Thymus (tissue), 14 donors: Measurements from ENCODE around the gene GPR42. TPM values are rescaled to one million over a fixed set of nuclear protein-coding genes. Genes with fewer than 3 reads are reported as not detected.
A peak's percentile ranks its signal among the peaks of the same experiment; 100 is the strongest.

Experiments
- DNase-seq, 9 donors: peaks; one replicate each; pipeline ENCODE4 v3.0.0-alpha.2; 2013; ENCODE audit warnings: low spot score in 9 of 9, low read depth in 6 of 9, missing footprints in 1 of 9
- H3K27ac ChIP-seq, 2 donors: one replicate each; pipeline ENCODE4 v1.5.1; 2013; ENCODE audit warnings: control low read depth in 1 of 2, low read depth in 1 of 2, low read length in 1 of 2, mild to moderate bottlenecking in 1 of 2, moderate library complexity in 1 of 2
- H3K27me3 ChIP-seq, 2 donors: one replicate each; pipeline ENCODE4 v1.5.1; 2013; ENCODE audit warnings: low read length in 1 of 2; ENCODE audit not compliant: control insufficient read depth in 2 of 2, insufficient read depth in 1 of 2
- H3K36me3 ChIP-seq, 2 donors: one replicate each; pipeline ENCODE4 v1.5.1; 2013; ENCODE audit warnings: low read length in 1 of 2, mild to moderate bottlenecking in 1 of 2, moderate library complexity in 1 of 2; ENCODE audit not compliant: control insufficient read depth in 2 of 2, insufficient read depth in 2 of 2
- H3K4me1 ChIP-seq, 2 donors: one replicate each; pipeline ENCODE4 v1.5.1; 2013; ENCODE audit warnings: low read length in 2 of 2; ENCODE audit not compliant: control insufficient read depth in 2 of 2, insufficient read depth in 2 of 2
- H3K4me3 ChIP-seq, 2 donors: one replicate each; pipeline ENCODE4 v1.5.1; 2013; ENCODE audit warnings: low read length in 2 of 2, control low read depth in 1 of 2, mild to moderate bottlenecking in 1 of 2
- H3K9me3 ChIP-seq, 2 donors: one replicate each; pipeline ENCODE4 v1.5.1; 2013; ENCODE audit warnings: low read length in 1 of 2, mild to moderate bottlenecking in 1 of 2; ENCODE audit not compliant: control insufficient read depth in 2 of 2, insufficient read depth in 1 of 2
- WGBS: extraction: QIAGEN DNeasy Blood & Tissue Kit; methylation state at CpG from one replicate; pipeline ENCODE4 v1.1.7; 2013; 5-methylcytosine and 5-hydroxymethylcytosine counted together
- long read RNA-seq, 10 donors: transcript quantifications; one replicate each; lab custom pipeline, GENCODE V29; 2026
- polyA plus RNA-seq: library from polyadenylated mRNA; stranded (reverse); fragments of 200-250 nt; gene quantifications from one replicate; pipeline ENCODE4 v1.2.3, GENCODE V29; 2013
- total RNA-seq: library from RNA; stranded (reverse); fragments of 120-200 nt; gene quantifications from one replicate; pipeline ENCODE4 v1.2.4, GENCODE V29; 2013
- donor health status: healthy.

The GPR42 gene
- total RNA-seq, result 0.05 TPM
- polyA plus RNA-seq, result 0.25 TPM
- long read RNA-seq, donor 1, result 0 reads
- long read RNA-seq, donor 2, result 0 reads
- long read RNA-seq, donor 3, result 0 reads
- long read RNA-seq, donor 4, result 0 reads
- long read RNA-seq, donor 5, result 0 reads
- long read RNA-seq, donor 6, result 0 reads
- long read RNA-seq, donor 7, result 0 reads
- long read RNA-seq, donor 8, result 0 reads
- long read RNA-seq, donor 9, result 0 reads
- long read RNA-seq, donor 10, result 0 reads

DNA sequence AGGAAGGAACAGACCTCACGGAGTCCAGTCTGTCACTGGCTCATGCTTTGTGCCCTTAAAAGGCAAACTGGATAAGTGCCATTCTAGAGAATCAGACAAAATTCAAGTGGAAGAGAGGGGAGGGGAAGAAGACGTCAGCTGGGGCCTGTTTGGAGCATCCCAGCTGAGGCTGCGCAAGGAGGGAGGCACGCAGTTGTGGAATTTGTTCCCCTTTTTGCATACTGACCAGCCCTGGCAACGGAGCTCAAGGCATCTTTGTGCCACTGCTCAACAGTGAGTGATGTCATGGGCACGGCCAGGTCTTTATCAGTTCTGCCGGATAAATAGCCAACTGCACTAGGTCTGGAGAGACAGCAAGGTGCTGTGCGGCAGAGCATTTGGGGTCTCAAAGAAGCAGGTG is at the start of gene GPR42:
Gene GPR42 (plus strand): TSS at position 347 of the 400 bp plus-strand sequence. CDS start 292 bp downstream, outside the sequence.
- WGBS, result 95% methylated on average over 8 of the region's 8 CpGs
- Histone ChIP-seq H3K9me3 (no peaks in the 10 kb centered on the region), H3K27ac (no peak within 1 kb of the TSS), H3K36me3 (no peaks in the 10 kb centered on the region), H3K4me1 (no peaks in the 10 kb centered on the region), H3K4me3 (no peak within 1 kb of the TSS), H3K27me3 (no peaks in the 10 kb centered on the region)
- DNase-seq, result no peak

DNA sequence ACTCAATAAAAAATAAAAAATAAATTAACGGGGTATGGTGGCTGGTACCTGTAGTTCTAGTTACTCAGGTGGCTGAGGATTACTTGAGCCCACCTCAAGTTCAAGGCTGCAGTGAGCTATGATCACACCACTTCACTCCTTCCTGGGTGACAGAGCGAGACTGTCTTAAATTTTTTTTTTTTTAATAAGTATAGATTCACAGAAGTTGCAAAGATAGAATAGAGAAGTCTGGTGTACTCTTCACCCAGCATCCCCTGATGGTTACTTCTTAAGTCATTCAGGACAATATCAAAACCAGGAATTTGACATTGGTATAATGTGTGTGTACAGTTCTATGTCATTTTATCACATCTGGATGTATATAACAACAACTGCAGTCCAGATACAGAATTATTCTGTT is 49.6 kb upstream of the GPR42 start:
- Histone ChIP-seq H3K36me3 (no peaks in the 10 kb centered on the region), H3K27me3 (no peaks in the 10 kb centered on the region), H3K27ac (no peak overlapping the region), H3K4me3 (no peak overlapping the region), H3K9me3 (no peaks in the 10 kb centered on the region), H3K4me1 (peaks cover 0 to 3% of the 10 kb centered on the region in 2 donors)
- DNase-seq, result no peak
- WGBS, result 96% methylated on average over 2 of the region's 2 CpGs

GRCh38 chr19:35322014-35322413 is 48.9 kb upstream of the GPR42 start:
- Histone ChIP-seq H3K27ac (no peak overlapping the region), H3K27me3 (no peaks in the 10 kb centered on the region), H3K9me3 (no peaks in the 10 kb centered on the region), H3K4me1 (peaks cover 0 to 3% of the 10 kb centered on the region in 2 donors), H3K36me3 (no peaks in the 10 kb centered on the region), H3K4me3 (no peak overlapping the region)
- WGBS, result 99% methylated on average over 9 of the region's 9 CpGs
- no peak for DNase-seq

DNA sequence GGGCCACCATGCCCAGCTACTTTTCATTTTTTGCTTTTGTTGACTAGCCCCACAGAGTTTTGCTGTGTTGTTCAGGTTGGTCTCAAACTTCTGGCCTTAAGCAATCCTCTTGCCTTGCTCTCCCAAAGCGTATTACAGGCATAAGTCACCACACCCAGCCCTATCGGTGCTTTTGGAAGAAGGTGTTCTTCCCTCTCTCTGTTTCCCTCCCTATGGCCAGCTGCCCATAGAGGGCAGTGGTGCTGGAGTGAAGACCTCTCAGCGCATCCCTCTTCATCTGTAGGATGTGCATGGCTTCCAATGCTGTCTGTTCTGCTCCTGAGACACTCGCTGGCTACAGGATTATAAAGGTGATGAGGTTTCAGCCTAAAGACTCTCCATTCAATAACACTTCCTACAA is 43.2 kb upstream of the GPR42 start:
- Histone ChIP-seq H3K4me3 (no peak overlapping the region), H3K4me1 (no peaks in the 10 kb centered on the region), H3K27me3 (peaks cover 0 to 3% of the 10 kb centered on the region in 2 donors), H3K27ac (no peak overlapping the region), H3K36me3 (no peaks in the 10 kb centered on the region), H3K9me3 (no peaks in the 10 kb centered on the region)
- 94% methylated on average over 4 of the region's 4 CpGs for WGBS
- DNase-seq, result no peak

GRCh38 chr19:35328851-35329285 is 42.0 kb upstream of the GPR42 start, which contains the start of gene CD22:
CD22 (plus strand) TSS chr19:35329187; CDS start chr19:35332041, 2,854 bp downstream.
- DNase-seq, result no peak
- H3K4me1 ChIP-seq, result no peaks in the 10 kb centered on the region
- no peak within 1 kb of the TSS for H3K4me3 ChIP-seq
- H3K36me3 ChIP-seq, result no peaks in the 10 kb centered on the region
- peaks cover 0 to 3% of the 10 kb centered on the region in 2 donors for H3K27me3 ChIP-seq
- 11% methylated on average over 12 of the region's 12 CpGs for WGBS
- H3K9me3 ChIP-seq, result no peaks in the 10 kb centered on the region
- H3K27ac ChIP-seq, result no peak within 1 kb of the TSS

- Histone ChIP-seq H3K36me3 (no peaks in the 10 kb centered on the region), H3K4me3 (no peak overlapping the region), H3K9me3 (no peaks in the 10 kb centered on the region), H3K27ac (no peak overlapping the region), H3K4me1 (no peaks in the 10 kb centered on the region), H3K27me3 (peaks cover 0 to 3% of the 10 kb centered on the region in 2 donors)
- DNase-seq, result no peak
- WGBS, result 75% methylated on average over 4 of the region's 4 CpGs
Observed at GRCh38 chr19:35329323-35329722, 41.5 kb upstream of the GPR42 start.

DNA sequence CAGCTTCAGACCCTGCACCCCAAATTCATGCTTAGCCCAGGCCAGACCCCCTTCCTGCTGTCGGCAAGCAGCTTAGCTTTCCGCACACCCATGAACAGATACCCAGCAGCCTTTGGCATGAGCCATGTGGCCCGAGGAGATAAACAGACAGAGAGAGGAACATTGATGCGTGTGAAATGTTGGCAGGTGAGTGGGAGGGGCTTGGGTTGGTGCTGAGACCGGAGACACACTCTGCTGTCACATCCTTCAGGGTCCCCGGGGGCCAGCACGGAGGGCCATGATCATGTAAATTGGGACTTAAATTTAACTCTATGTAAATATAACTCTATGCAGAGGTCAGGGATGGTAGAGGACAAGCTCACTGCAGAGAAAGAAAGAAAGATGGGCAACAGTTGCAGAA is 40.4 kb upstream of the GPR42 start:
- WGBS, result 58% methylated on average over 7 of the region's 7 CpGs
- Histone ChIP-seq H3K27me3 (peaks cover 0 to 3% of the 10 kb centered on the region in 2 donors), H3K4me3 (no peak overlapping the region)

DNA sequence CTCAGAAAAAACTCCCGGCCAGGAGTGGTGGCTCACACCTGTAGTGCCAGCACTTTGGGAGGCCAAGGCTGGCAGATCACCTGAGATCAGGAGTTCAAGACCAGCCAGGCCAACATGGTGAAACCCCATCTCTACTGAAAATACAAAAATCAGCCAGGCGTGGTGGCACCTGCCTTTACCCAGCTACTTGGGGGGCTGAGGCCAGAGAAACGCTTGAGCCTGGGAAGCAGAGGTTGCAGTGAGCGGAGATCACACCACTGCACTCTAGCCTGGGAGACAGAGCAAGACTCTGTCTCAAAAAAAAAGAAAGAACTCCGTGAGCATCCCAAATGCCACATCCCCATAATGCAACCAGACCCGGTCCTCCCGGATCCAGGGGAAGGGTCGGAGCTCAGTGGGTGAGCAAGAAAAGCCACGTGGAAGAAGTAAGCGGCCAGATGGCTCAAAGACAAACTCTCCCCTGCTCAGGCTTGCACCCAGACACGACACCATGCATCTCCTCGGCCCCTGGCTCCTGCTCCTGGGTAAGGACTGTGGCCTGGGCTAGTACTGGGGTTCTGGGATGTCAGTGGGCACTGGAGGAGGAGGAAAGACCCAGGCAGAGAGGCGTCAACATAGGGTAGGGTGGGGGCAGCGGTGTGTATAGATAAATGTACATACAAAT is 39.2 kb upstream of the GPR42 start:
- H3K4me3 ChIP-seq, result no peak overlapping the region
- H3K27ac ChIP-seq, result no peak overlapping the region
- H3K4me1 ChIP-seq, result no peaks in the 10 kb centered on the region
- no peaks in the 10 kb centered on the region for H3K9me3 ChIP-seq
- WGBS, result 94% methylated on average over 14 of the region's 14 CpGs
- no peak for DNase-seq
- H3K27me3 ChIP-seq, result peaks cover 0 to 3% of the 10 kb centered on the region in 2 donors
- H3K36me3 ChIP-seq, result no peaks in the 10 kb centered on the region

More for the DNA sequence above, 40.4 kb upstream of the GPR42 start:
- Histone ChIP-seq H3K36me3 (no peaks in the 10 kb centered on the region), H3K27ac (no peak overlapping the region), H3K4me1 (no peaks in the 10 kb centered on the region), H3K9me3 (no peaks in the 10 kb centered on the region)
- no peak for DNase-seq

GRCh38 chr19:35332817-35333216 is 38.1 kb upstream of the GPR42 start:
- peak in 1 of 9 donors; percentile 19 for DNase-seq
- H3K36me3 ChIP-seq, result no peaks in the 10 kb centered on the region
- no peaks in the 10 kb centered on the region for H3K9me3 ChIP-seq
- no peak overlapping the region for H3K27ac ChIP-seq
- peaks cover 0 to 3% of the 10 kb centered on the region in 2 donors for H3K27me3 ChIP-seq
- H3K4me3 ChIP-seq, result no peak overlapping the region
- no peaks in the 10 kb centered on the region for H3K4me1 ChIP-seq
- 26% methylated on average over 12 of the region's 12 CpGs for WGBS
